NCI-H2029 treated with DMSO at 0.1 percent for 48 hours (cell line): ENCODE data around the gene CUTC.
"Not testable (repeated sequence)": the region's sequence is repeated elsewhere in the genome, so short reads cannot be mapped to it uniquely, and the experiment has no call there.

Experiments used
- DNase-seq: peaks from one replicate; lab custom pipeline; 2025; lab: John Stamatoyannopoulos, UW

The CUTC gene

GRCh38 chr10:99742701-99743100, 10.7 kb downstream of the CUTC start:
- DNase-seq: no peak

GRCh38 chr10:99743841-99744240, 11.8 kb downstream of the CUTC start:
- no peak for DNase-seq

GRCh38 chr10:99746166-99746565, 14.1 kb downstream of the CUTC start:
- DNase-seq: not testable (repeated sequence)

- DNase-seq: no peak
Observed at GRCh38 chr10:99748823-99749451, 16.9 kb downstream of the CUTC start.

GRCh38 chr10:99750641-99751040, 18.6 kb downstream of the CUTC start:
- no peak for DNase-seq

- DNase-seq: no peak
Observed at GRCh38 chr10:99754670-99755069, 22.6 kb downstream of the CUTC start.

- no peak for DNase-seq
Observed at GRCh38 chr10:99756159-99756558, 24.1 kb downstream of the CUTC start.

- no peak for DNase-seq
Observed at GRCh38 chr10:99758211-99758891, 26.3 kb downstream of the CUTC start.

GRCh38 chr10:99760321-99760720, 28.3 kb downstream of the CUTC start:
- no peak for DNase-seq

- DNase-seq: no peak
Observed at GRCh38 chr10:99761365-99761764, 29.3 kb downstream of the CUTC start.

- DNase-seq: no peak
Observed at GRCh38 chr10:99765672-99766301, 33.8 kb downstream of the CUTC start.

- DNase-seq: no peak
Observed at GRCh38 chr10:99766302-99766681, 34.3 kb downstream of the CUTC start.

- DNase-seq: no peak
Observed at GRCh38 chr10:99767901-99768300, 35.9 kb downstream of the CUTC start.

GRCh38 chr10:99768556-99768955, 36.5 kb downstream of the CUTC start:
- DNase-seq: no peak

GRCh38 chr10:99769706-99770105, 37.7 kb downstream of the CUTC start:
- no peak for DNase-seq

- DNase-seq: no peak
Observed at GRCh38 chr10:99770408-99771045, 38.5 kb downstream of the CUTC start.

- DNase-seq: no peak
Observed at GRCh38 chr10:99775850-99776249, 43.8 kb downstream of the CUTC start.

GRCh38 chr10:99777918-99778714, 46.1 kb downstream of the CUTC start:
- DNase-seq: no peak

- no peak for DNase-seq
Observed at GRCh38 chr10:99779335-99779734, 47.3 kb downstream of the CUTC start.

- no peak for DNase-seq
Observed at GRCh38 chr10:99781734-99782429, 49.8 kb downstream of the CUTC start.

GRCh38 chr10:99782447-99783286, 50.6 kb downstream of the CUTC start, which contains the start of gene ABCC2:
TSS of gene ABCC2 (plus strand) at chr10:99782640. CDS start at chr10:99782845, 205 bp downstream.
- DNase-seq: no peak
